Measurements from ENCODE around the gene RPL29. TPM values are rescaled to one million over a fixed set of nuclear protein-coding genes. Genes with fewer than 3 reads are reported as not detected.

The RPL29 gene
- total RNA-seq, 1 donor from 2014 or later = 957 TPM

DNA sequence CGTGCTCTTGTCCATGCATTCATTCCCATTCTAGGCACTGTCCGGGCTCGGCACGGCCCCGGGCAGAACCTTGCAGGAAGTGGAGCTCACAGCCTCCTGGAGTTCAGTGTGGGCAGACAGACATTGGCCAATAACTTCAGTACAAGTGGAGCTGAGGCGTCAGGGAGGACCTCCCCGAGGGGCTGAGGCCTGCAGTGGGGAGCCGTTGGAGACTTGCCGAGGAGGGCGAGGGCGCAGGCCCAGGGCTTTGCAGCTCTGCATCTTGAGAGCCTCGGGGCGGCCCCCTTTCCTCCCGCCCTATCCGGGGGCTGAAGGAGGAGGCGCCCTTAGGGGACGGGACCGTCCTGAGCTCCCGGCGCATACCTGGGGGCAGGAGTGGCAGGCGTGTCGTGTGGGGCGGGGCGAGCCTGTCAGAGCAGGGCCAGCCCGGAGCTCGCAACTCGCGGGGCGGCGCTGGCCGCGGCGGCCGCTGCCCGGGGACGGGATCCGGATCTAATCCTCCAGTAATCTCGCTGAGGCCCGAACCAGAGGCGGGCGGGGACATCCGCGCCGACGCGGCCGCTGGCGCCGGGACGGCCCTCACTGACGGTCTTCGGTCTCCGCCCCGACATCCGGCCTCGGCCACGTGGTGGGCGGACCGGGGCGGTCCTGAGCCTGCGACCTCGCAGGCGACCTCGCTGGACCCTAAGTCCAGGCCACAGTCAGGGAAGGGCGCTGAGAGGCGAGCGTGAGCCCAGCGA is 12.7 kb downstream of the RPL29 start, which contains the start of gene ACY1:
Gene ACY1 (plus strand): TSS at position 698 of the 740 bp plus-strand sequence. CDS start 530 bp downstream, outside the sequence.
- Mint-ChIP-seq H3K4me3 (ENCODE audit: unreplicated experiment) (peak within 1 kb of the TSS; percentile 86), H3K27me3 (ENCODE audit: unreplicated experiment) (no peaks in the 10 kb centered on the region), H3K9me3 (ENCODE audit: unreplicated experiment) (no peaks in the 10 kb centered on the region), H3K4me1 (ENCODE audit: unreplicated experiment) (peaks cover 24% of the 10 kb centered on the region), H3K36me3 (ENCODE audit: unreplicated experiment) (no peaks in the 10 kb centered on the region), H3K27ac (ENCODE audit: unreplicated experiment) (peak within 1 kb of the TSS; percentile 98)
- peak; percentile 93 for DNase-seq (ENCODE audit: extremely low spot score, unreplicated experiment)
- no peak for TF ChIP-seq CTCF (IDR thresholded peaks at IDR 0.05)

- no peaks in the 10 kb centered on the region for H3K36me3 Mint-ChIP-seq (ENCODE audit: unreplicated experiment)
These were observed 13.3 kb downstream of the RPL29 start for GRCh38 chr3:51982352-51982837.

DNA sequence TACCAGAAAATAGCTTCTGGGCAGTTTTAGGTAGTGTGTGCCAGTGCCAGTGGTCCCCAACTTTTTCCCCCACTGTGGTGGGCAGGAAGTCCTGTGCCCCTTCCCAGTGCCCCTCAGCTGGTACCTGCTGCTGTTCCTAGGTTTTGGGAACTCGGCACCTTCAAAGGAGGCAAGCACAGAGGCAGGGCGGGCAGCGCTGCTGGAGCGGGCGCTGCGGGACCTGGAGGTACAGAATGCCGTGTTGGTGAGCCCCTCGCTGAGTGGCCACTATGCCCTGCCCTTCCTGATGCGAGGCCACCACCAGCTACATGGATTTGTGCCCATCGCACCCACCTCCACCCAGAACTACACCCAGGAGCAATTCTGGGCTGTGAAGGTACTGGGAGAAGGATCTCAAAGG is 15.4 kb downstream of the RPL29 start:
- Mint-ChIP-seq H3K36me3 (ENCODE audit: unreplicated experiment) (no peaks in the 10 kb centered on the region), H3K9me3 (ENCODE audit: unreplicated experiment) (no peaks in the 10 kb centered on the region), H3K27me3 (ENCODE audit: unreplicated experiment) (no peaks in the 10 kb centered on the region), H3K4me1 (ENCODE audit: unreplicated experiment) (peaks cover 30% of the 10 kb centered on the region), H3K4me3 (ENCODE audit: unreplicated experiment) (no peak overlapping the region), H3K27ac (ENCODE audit: unreplicated experiment) (no peak overlapping the region)
- no peak for TF ChIP-seq CTCF (IDR thresholded peaks at IDR 0.05)
- DNase-seq (ENCODE audit: extremely low spot score, unreplicated experiment) = no peak

More at GRCh38 chr3:51982352-51982837, 13.3 kb downstream of the RPL29 start:
- peak overlapping the region; percentile 97 for H3K27ac Mint-ChIP-seq (ENCODE audit: unreplicated experiment)
- no peak for DNase-seq (ENCODE audit: extremely low spot score, unreplicated experiment)
- H3K9me3 Mint-ChIP-seq (ENCODE audit: unreplicated experiment) = no peaks in the 10 kb centered on the region
- H3K4me3 Mint-ChIP-seq (ENCODE audit: unreplicated experiment) = peak overlapping the region; percentile 86
- TF ChIP-seq CTCF (IDR thresholded peaks at IDR 0.05) = peak; percentile 51
- H3K4me1 Mint-ChIP-seq (ENCODE audit: unreplicated experiment) = peaks cover 24% of the 10 kb centered on the region
- H3K27me3 Mint-ChIP-seq (ENCODE audit: unreplicated experiment) = no peaks in the 10 kb centered on the region

DNA sequence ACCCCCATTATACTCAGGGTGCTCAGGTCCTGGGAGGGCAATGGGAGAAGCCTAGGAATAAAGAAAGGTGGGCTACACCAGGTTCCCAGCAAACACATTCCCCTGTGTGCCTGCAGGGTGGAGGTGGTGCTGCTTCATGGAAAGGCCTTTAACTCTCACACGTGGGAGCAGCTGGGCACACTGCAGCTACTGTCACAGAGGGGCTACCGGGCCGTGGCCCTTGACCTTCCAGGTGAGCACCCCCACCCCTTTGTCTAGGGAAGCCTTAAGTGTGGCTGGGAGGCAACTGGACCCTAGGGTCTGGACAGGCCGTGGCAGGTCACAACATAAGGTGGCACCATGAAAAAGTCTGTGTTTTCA is 17.6 kb downstream of the RPL29 start:
- no peak overlapping the region for H3K4me3 Mint-ChIP-seq (ENCODE audit: unreplicated experiment)
- no peaks in the 10 kb centered on the region for H3K27me3 Mint-ChIP-seq (ENCODE audit: unreplicated experiment)
- no peaks in the 10 kb centered on the region for H3K9me3 Mint-ChIP-seq (ENCODE audit: unreplicated experiment)

More for the DNA sequence above, 17.6 kb downstream of the RPL29 start:
- no peak for TF ChIP-seq CTCF (IDR thresholded peaks at IDR 0.05)
- Mint-ChIP-seq H3K36me3 (ENCODE audit: unreplicated experiment) (no peaks in the 10 kb centered on the region), H3K27ac (ENCODE audit: unreplicated experiment) (no peak overlapping the region), H3K4me1 (ENCODE audit: unreplicated experiment) (peaks cover 32% of the 10 kb centered on the region)
- no peak for DNase-seq (ENCODE audit: extremely low spot score, unreplicated experiment)

Measured in osteocyte (in vitro differentiated cells).